Sigmoid colon (tissue), 4 donors: ENCODE measurements around the gene MIDN.

Experiments
- POLR2A ChIP-seq, 2 donors: fragments of 450-650 bp; IDR thresholded peaks; one replicate each; pipeline ENCODE4 v1.6.1; 2016; ENCODE audit warnings: antibody characterized with exemption in 2 of 2, mild to moderate bottlenecking in 2 of 2, moderate library complexity in 2 of 2
- POLR2AphosphoS5 ChIP-seq, 4 donors: sonication (generic); formaldehyde crosslinking; IDR thresholded peaks; one replicate each; pipeline ENCODE4 v1.6.1; 2017; ENCODE audit warnings: antibody characterized with exemption in 4 of 4
- TF ChIP-seq, protein P1 (sequence below), 4 experiments: fragments of 450-650 bp in 3 of 4; fragments of 200-600 bp in 1 of 4; IDR thresholded peaks; one replicate each; pipeline ENCODE4 v1.5.1; 2016 to 2019; ENCODE audit warnings: antibody characterized with exemption in 4 of 4, mild to moderate bottlenecking in 3 of 4, moderate library complexity in 2 of 4

DNA sequence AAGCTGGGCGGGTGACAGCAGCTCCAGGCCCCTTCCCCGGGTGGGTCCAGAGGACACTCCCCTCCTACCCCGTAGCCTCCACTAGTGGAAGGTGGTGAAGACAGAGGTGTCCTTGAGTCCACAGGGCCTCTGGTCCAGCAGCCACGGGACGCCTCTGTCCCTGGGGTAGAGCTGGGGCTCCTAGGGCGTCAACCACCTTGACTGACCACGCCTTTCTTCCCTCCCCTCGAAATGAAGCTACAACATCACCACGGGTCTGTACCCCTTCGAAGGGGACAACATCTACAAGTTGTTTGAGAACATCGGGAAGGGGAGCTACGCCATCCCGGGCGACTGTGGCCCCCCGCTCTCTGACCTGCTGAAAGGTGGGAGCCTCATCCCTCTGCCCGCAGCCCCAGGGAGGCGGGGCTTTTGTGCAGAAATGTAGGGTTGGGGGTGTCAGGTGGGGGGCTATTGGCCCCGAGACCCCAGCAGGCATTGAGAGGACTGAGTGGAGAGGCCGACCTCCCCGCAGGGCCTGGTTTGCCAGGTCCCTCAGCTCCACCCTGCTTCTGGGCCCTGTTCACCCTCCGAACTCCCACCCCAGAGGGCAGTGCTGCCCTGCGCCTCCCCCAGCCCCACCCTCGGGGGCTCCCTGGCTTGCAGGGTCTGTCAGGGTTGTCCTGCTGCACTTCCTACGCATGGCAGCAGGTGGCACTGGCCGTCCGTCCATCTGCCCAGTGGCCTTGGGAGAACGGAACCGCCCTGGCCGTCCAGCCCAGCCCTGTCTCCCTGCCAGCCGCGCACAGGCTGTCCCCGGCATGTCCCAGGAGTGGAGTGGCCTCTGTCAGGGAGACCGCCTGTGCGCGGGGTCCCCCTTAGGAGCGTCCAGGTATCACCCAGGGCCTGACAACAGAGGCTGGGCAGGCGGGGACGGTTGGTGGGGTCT lies 27.1 kb upstream of the MIDN start:
- TF ChIP-seq, protein P1, sequence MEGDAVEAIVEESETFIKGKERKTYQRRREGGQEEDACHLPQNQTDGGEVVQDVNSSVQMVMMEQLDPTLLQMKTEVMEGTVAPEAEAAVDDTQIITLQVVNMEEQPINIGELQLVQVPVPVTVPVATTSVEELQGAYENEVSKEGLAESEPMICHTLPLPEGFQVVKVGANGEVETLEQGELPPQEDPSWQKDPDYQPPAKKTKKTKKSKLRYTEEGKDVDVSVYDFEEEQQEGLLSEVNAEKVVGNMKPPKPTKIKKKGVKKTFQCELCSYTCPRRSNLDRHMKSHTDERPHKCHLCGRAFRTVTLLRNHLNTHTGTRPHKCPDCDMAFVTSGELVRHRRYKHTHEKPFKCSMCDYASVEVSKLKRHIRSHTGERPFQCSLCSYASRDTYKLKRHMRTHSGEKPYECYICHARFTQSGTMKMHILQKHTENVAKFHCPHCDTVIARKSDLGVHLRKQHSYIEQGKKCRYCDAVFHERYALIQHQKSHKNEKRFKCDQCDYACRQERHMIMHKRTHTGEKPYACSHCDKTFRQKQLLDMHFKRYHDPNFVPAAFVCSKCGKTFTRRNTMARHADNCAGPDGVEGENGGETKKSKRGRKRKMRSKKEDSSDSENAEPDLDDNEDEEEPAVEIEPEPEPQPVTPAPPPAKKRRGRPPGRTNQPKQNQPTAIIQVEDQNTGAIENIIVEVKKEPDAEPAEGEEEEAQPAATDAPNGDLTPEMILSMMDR (IDR thresholded peaks at IDR 0.05) = peak; percentile 9 to 59 (median 49)
- TF ChIP-seq POLR2A (IDR thresholded peaks at IDR 0.05) (no peak), POLR2AphosphoS5 (IDR thresholded peaks at IDR 0.05) (no peak)
